HG03558 (cell line): ENCODE data around the gene DHPS.
"Not testable (repeated sequence)": the region's sequence is repeated elsewhere in the genome, so short reads cannot be mapped to it uniquely, and the experiment has no call there.

Experiments used
- ATAC-seq: cut with Tn5 transposase; IDR thresholded peaks from one replicate; pipeline ENCODE4 v1.9.1; 2021; ENCODE audit warnings: moderate number of reproducible peaks; ENCODE audit not compliant: unreplicated experiment; ENCODE audit errors: extremely low read depth

The DHPS gene

GRCh38 chr19:12706332-12706718 lies 24.6 kb upstream of the DHPS start:
- ATAC-seq = no peak

- no peak for ATAC-seq
Observed at GRCh38 chr19:12705654-12706331, 24.1 kb upstream of the DHPS start.

GRCh38 chr19:12705169-12705568 lies 23.5 kb upstream of the DHPS start:
- ATAC-seq = no peak

GRCh38 chr19:12703046-12703445 lies 21.4 kb upstream of the DHPS start:
- no peak for ATAC-seq

GRCh38 chr19:12701596-12702282 lies 20.1 kb upstream of the DHPS start:
- no peak for ATAC-seq

- ATAC-seq = no peak
Observed at GRCh38 chr19:12698138-12698537, 16.5 kb upstream of the DHPS start.

GRCh38 chr19:12697425-12697824 lies 15.7 kb upstream of the DHPS start:
- ATAC-seq = not testable (repeated sequence)

GRCh38 chr19:12696366-12697335 lies 15.0 kb upstream of the DHPS start, which contains the start of gene FBXW9:
FBXW9 (minus strand) TSS chr19:12696631; CDS start chr19:12696581, 50 bp downstream.
- no peak for ATAC-seq

GRCh38 chr19:12695997-12696365 lies 14.3 kb upstream of the DHPS start:
- ATAC-seq = no peak

- no peak for ATAC-seq
Observed at GRCh38 chr19:12695514-12695913, 13.8 kb upstream of the DHPS start.

- no peak for ATAC-seq
Observed at GRCh38 chr19:12695096-12695495, 13.4 kb upstream of the DHPS start.

- ATAC-seq = no peak
Observed at GRCh38 chr19:12694641-12695040, 13.0 kb upstream of the DHPS start.

GRCh38 chr19:12692960-12693359 lies 11.3 kb upstream of the DHPS start:
- no peak for ATAC-seq

- ATAC-seq = no peak
Observed at GRCh38 chr19:12689581-12690216, 8.0 kb upstream of the DHPS start.

GRCh38 chr19:12689012-12689411 lies 7.3 kb upstream of the DHPS start:
- ATAC-seq = no peak

GRCh38 chr19:12687496-12688196 lies 6.0 kb upstream of the DHPS start, which contains the start of gene GNG14:
GNG14 (plus strand) TSS chr19:12687998; CDS start chr19:12688049, 51 bp downstream.
- no peak for ATAC-seq

- ATAC-seq = no peak
Observed at GRCh38 chr19:12685831-12686230, 4.2 kb upstream of the DHPS start.

- ATAC-seq = no peak
Observed at GRCh38 chr19:12680034-12680433, 1.6 kb downstream of the DHPS start.

- ATAC-seq = not testable (repeated sequence)
Observed at GRCh38 chr19:12678039-12678438, 3.6 kb downstream of the DHPS start.

GRCh38 chr19:12676928-12677327 lies 4.8 kb downstream of the DHPS start:
- no peak for ATAC-seq
